Panc1 (cell line): Measurements from ENCODE around the gene CLCN7. TPM values are rescaled to one million over a fixed set of nuclear protein-coding genes. Genes with fewer than 3 reads are reported as not detected.

Experiments
- ATAC-seq: fragments of 200-7000 bp; cut with Tn5 transposase; 2 replicates; pipeline ENCODE4 v1.9.1; 2020; ENCODE audit warnings: mild to moderate bottlenecking, moderate library complexity
- BruUV-seq: library from RNA; stranded (reverse); fragments of 400-500 nt; replicated peaks from 2 replicates; lab custom pipeline; 2021; lab: Mats Ljungman, UMichigan
- CTCF ChIA-PET: fragments of 300-600 bp; sonication (Branson Sonifier 250); formaldehyde crosslinking; loops from one replicate; lab custom pipeline; 2022; ENCODE audit warnings: antibody characterized with exemption; lab: Charles Lee
- POLR2A ChIA-PET: fragments of 300-600 bp; sonication (Branson Sonifier 250); formaldehyde crosslinking; loops from one replicate; lab custom pipeline; 2022; ENCODE audit warnings: antibody characterized with exemption; lab: Charles Lee
- DNase-seq: peaks from one replicate; pipeline ENCODE4 v3.0.0-alpha.2; 2010; ENCODE audit warnings: low read depth, low spot score
- H3K27ac ChIP-seq: 2 replicates; pipeline ENCODE4 v1.5.1; 2011; ENCODE audit warnings: mild to moderate bottlenecking, low read length, inconsistent platforms
- H3K27me3 ChIP-seq: fragments of 200-500 bp; sonication (Bioruptor generic); 2 replicates; pipeline ENCODE4 v1.6.0; 2014; ENCODE audit warnings: low read length, inconsistent platforms; ENCODE audit not compliant: control insufficient read depth, insufficient read depth
- H3K36me3 ChIP-seq: fragments of 200-500 bp; sonication (Bioruptor generic); 2 replicates; pipeline ENCODE4 v1.5.1; 2014; ENCODE audit warnings: inconsistent platforms, mild to moderate bottlenecking, low read length, moderate library complexity; ENCODE audit not compliant: control insufficient read depth, insufficient read depth
- H3K4me1 ChIP-seq: 2 replicates; pipeline ENCODE4 v1.5.1; 2011; ENCODE audit warnings: inconsistent platforms, mild to moderate bottlenecking, low read length, moderate library complexity; ENCODE audit not compliant: control insufficient read depth, insufficient read depth
- H3K4me3 ChIP-seq, 2 experiments: 2 replicates each; pipeline ENCODE4 v1.5.1; 2011 to 2012; ENCODE audit warnings: low read depth in 2 of 2, low read length in 2 of 2, mild to moderate bottlenecking in 2 of 2, inconsistent platforms in 1 of 2, moderate library complexity in 1 of 2
- H3K9me3 ChIP-seq: fragments of 200-500 bp; sonication (Bioruptor generic); 2 replicates; pipeline ENCODE4 v1.5.1; 2014; ENCODE audit warnings: low read depth, mild to moderate bottlenecking, inconsistent platforms, low read length, moderate library complexity; ENCODE audit not compliant: control insufficient read depth, insufficient read depth
- POLR2AphosphoS5 ChIP-seq: IDR thresholded peaks from 2 replicates; pipeline ENCODE4 v1.6.1; 2012; ENCODE audit warnings: mild to moderate bottlenecking, low read depth, low read length, moderate library complexity
- SIN3A ChIP-seq: IDR thresholded peaks from 2 replicates; pipeline ENCODE4 v1.6.1; 2012; ENCODE audit warnings: low read depth, mild to moderate bottlenecking, low read length, moderate library complexity, borderline replicate concordance; ENCODE audit not compliant: insufficient read depth
- TCF7L2 ChIP-seq: IDR thresholded peaks from 2 replicates; pipeline ENCODE4 v1.6.1; 2011; ENCODE audit warnings: mild to moderate bottlenecking, low read depth, low read length, inconsistent platforms
- in situ Hi-C: cut with HindIII; loops from 2 replicates; pipeline ENCODE4 v1.10.0; 2016; ENCODE audit warnings: low sequenced_read_pairs, low pct_unique_long_range_greater_than_20kb
- intact Hi-C: fragments of 100-400 bp; cut with micrococcal nuclease; formaldehyde crosslinking; loops from one replicate; pipeline ENCODE4 v1.10.0; 2022; ENCODE audit not compliant: unreplicated experiment
- total RNA-seq: library from RNA; stranded (reverse); gene quantifications from one replicate; pipeline ENCODE4 v1.2.1, GENCODE V29; 2021; ENCODE audit not compliant: unreplicated experiment
- TF ChIP-seq, protein P1 (sequence below), 2 experiments: IDR thresholded peaks; 2 replicates each; pipeline ENCODE4 v1.6.1; 2011 to 2012; ENCODE audit warnings: low read depth in 2 of 2, control low read depth in 1 of 2, low read length in 1 of 2, mild to moderate bottlenecking in 1 of 2, moderate library complexity in 1 of 2; ENCODE audit not compliant: insufficient read depth in 1 of 2
- TF ChIP-seq, protein P2 (sequence below): fragments of 450-650 bp; IDR thresholded peaks from 2 replicates; pipeline ENCODE4 v1.5.1; 2017; ENCODE audit warnings: mild to moderate bottlenecking

CLCN7 gene
- total RNA-seq, 1 experiment from 2014 or later, result 179 TPM

DNA sequence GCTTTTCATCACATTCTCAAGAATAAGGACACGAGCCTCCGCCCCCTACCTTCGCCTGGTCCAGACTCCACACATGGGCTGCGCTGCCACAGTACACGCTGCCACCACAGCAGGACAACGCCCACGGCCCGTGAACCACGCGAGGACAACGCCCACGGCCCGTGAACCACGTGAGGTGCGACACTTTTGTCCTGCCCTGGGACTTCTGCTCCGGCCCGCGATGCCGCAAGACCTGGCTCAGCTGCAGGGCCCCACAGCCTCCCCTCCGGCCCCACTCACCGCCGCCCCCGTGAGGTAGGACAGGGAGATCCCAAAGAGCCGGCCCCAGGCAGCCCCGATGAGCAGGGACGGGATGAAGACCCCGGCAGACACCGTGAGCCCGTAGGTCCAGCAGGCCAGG is 24.6 kb downstream of the CLCN7 start:
- POLR2A ChIA-PET, result no interaction called here
- no peak for TF ChIP-seq POLR2AphosphoS5
- no peak for TF ChIP-seq SIN3A
- Histone ChIP-seq H3K36me3 (no peaks in the 10 kb centered on the region; the same call in 1 of the 2 replicates), H3K4me1 (no peaks in the 10 kb centered on the region), H3K4me3 (no peak overlapping the region), H3K9me3 (no peaks in the 10 kb centered on the region), H3K27ac (no peak overlapping the region), H3K27me3 (no peaks in the 10 kb centered on the region)
- in situ Hi-C loops (no loop called here), intact Hi-C loops (no loop called here)
- ATAC-seq, result no peak
- CTCF ChIA-PET, result no interaction called here
- DNase-seq, result no peak
- BruUV-seq, result no TSS peak

DNA sequence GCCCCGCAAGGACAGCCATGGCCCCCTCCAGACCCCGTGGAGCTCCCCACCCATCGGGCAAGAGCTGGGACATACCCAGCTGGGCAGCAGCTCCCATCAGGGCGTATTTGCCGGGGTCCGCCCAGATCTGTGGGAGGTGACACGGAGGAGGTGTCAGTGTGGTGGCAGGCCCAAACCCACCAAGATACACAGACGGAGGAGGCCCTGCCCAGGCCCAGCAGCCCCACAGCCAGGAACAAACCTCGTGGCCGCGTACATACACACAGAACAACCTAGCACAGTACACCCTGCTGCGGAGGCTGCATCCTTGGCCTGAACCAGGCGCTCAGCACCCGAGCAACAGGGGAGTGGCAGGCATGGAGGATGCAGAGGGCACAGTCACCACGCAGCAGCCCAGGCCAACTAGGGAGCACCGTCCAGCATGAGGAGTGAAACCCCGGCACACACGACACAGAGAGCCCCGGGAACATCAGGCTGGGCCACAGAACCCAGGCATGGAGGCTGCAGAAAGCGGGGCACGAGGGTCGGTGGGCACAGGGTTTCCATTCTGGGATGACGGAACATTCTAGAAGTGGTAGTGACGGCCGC is 25.5 kb downstream of the CLCN7 start:
- POLR2A ChIA-PET, result no interaction called here
- TF ChIP-seq TCF7L2 (no peak), POLR2AphosphoS5 (no peak), SIN3A (no peak)
- TF ChIP-seq, protein P1, sequence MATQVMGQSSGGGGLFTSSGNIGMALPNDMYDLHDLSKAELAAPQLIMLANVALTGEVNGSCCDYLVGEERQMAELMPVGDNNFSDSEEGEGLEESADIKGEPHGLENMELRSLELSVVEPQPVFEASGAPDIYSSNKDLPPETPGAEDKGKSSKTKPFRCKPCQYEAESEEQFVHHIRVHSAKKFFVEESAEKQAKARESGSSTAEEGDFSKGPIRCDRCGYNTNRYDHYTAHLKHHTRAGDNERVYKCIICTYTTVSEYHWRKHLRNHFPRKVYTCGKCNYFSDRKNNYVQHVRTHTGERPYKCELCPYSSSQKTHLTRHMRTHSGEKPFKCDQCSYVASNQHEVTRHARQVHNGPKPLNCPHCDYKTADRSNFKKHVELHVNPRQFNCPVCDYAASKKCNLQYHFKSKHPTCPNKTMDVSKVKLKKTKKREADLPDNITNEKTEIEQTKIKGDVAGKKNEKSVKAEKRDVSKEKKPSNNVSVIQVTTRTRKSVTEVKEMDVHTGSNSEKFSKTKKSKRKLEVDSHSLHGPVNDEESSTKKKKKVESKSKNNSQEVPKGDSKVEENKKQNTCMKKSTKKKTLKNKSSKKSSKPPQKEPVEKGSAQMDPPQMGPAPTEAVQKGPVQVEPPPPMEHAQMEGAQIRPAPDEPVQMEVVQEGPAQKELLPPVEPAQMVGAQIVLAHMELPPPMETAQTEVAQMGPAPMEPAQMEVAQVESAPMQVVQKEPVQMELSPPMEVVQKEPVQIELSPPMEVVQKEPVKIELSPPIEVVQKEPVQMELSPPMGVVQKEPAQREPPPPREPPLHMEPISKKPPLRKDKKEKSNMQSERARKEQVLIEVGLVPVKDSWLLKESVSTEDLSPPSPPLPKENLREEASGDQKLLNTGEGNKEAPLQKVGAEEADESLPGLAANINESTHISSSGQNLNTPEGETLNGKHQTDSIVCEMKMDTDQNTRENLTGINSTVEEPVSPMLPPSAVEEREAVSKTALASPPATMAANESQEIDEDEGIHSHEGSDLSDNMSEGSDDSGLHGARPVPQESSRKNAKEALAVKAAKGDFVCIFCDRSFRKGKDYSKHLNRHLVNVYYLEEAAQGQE (IDR thresholded peaks at IDR 0.05; ENCODE audit: insufficient read depth in 1 of 2, low read depth in 2 of 2, low read length in 1 of 2), result no peak
- TF ChIP-seq, protein P2, sequence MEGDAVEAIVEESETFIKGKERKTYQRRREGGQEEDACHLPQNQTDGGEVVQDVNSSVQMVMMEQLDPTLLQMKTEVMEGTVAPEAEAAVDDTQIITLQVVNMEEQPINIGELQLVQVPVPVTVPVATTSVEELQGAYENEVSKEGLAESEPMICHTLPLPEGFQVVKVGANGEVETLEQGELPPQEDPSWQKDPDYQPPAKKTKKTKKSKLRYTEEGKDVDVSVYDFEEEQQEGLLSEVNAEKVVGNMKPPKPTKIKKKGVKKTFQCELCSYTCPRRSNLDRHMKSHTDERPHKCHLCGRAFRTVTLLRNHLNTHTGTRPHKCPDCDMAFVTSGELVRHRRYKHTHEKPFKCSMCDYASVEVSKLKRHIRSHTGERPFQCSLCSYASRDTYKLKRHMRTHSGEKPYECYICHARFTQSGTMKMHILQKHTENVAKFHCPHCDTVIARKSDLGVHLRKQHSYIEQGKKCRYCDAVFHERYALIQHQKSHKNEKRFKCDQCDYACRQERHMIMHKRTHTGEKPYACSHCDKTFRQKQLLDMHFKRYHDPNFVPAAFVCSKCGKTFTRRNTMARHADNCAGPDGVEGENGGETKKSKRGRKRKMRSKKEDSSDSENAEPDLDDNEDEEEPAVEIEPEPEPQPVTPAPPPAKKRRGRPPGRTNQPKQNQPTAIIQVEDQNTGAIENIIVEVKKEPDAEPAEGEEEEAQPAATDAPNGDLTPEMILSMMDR, result no peak
- no peaks in the 10 kb centered on the region for H3K27me3 ChIP-seq
- no peaks in the 10 kb centered on the region; the same call in 1 of the 2 replicates for H3K36me3 ChIP-seq
- CTCF ChIA-PET, result no interaction called here
- no peaks in the 10 kb centered on the region for H3K4me1 ChIP-seq
- ATAC-seq (no peak), DNase-seq (no peak)
- in situ Hi-C loops (no loop called here), intact Hi-C loops (no loop called here)
- H3K9me3 ChIP-seq, result no peaks in the 10 kb centered on the region
- BruUV-seq, result no TSS peak
- no peak overlapping the region for H3K27ac ChIP-seq
- no peak overlapping the region for H3K4me3 ChIP-seq

DNA sequence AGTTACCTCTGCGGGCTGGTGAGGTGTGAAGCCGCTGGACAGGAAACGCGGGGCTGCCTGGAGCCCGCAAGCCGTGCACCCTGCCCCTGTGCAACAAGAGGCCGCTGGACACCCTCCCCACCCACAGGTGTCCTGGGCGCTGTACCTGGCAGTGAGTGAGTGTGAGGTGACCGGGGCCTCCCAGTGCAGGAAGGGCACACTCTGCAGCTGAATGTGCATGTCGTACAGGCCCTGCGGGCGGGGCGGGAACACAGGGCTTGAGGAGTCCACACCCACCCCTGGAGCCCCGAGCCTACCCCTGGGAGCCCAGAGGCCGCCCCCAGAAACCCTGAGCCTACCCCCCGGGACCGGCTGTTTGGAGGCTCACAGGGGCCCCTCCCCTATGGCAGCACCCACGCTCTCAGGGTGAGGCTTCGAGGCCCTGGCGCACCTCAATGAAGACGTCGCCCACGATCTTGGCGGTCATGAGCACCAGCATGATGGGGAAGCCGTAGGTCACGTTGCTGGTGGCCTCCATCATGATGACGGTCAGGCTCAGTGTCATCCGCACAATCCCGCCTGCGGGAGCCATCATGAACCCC is 26.2 kb downstream of the CLCN7 start:
- DNase-seq, result no peak
- H3K27me3 ChIP-seq, result no peaks in the 10 kb centered on the region
- H3K36me3 ChIP-seq, result no peaks in the 10 kb centered on the region; the same call in 1 of the 2 replicates
- H3K27ac ChIP-seq, result no peak overlapping the region
- ATAC-seq, result no peak
- in situ Hi-C loops, result no loop called here
- H3K9me3 ChIP-seq, result no peaks in the 10 kb centered on the region
- TF ChIP-seq POLR2AphosphoS5 (no peak), TCF7L2 (no peak), SIN3A (no peak)
- TF ChIP-seq, protein P2, result no peak
- TF ChIP-seq, protein P1 (IDR thresholded peaks at IDR 0.05; ENCODE audit: insufficient read depth in 1 of 2, low read depth in 2 of 2, low read length in 1 of 2), result no peak
- no peak overlapping the region for H3K4me3 ChIP-seq
- H3K4me1 ChIP-seq, result no peaks in the 10 kb centered on the region
- intact Hi-C loops, result no loop called here
- CTCF ChIA-PET, result no interaction called here
- POLR2A ChIA-PET, result no interaction called here
- no TSS peak for BruUV-seq
